BLaER1 (cell line): ENCODE results near the gene SGPP2.

Experiments
- H3K27ac ChIP-seq: shearing (Covaris generic); formaldehyde crosslinking; 2 replicates; pipeline ENCODE4 v1.8.1; 2022
- H3K27me3 ChIP-seq: shearing (Covaris generic); formaldehyde crosslinking; 2 replicates; pipeline ENCODE4 v1.8.1; 2022
- H3K36me3 ChIP-seq: shearing (Covaris generic); formaldehyde crosslinking; 2 replicates; pipeline ENCODE4 v1.8.1; 2022
- H3K4me1 ChIP-seq: shearing (Covaris generic); formaldehyde crosslinking; 2 replicates; pipeline ENCODE4 v1.8.1; 2022
- H3K4me2 ChIP-seq: shearing (Covaris generic); formaldehyde crosslinking; 2 replicates; pipeline ENCODE4 v1.8.1; 2022
- H3K4me3 ChIP-seq: shearing (Covaris generic); formaldehyde crosslinking; 2 replicates; pipeline ENCODE4 v1.8.1; 2022
- H3K9ac ChIP-seq: shearing (Covaris generic); formaldehyde crosslinking; 2 replicates; pipeline ENCODE4 v1.8.1; 2022
- H3K9me3 ChIP-seq: shearing (Covaris generic); formaldehyde crosslinking; 2 replicates; pipeline ENCODE4 v1.8.1; 2022
- H4K20me1 ChIP-seq: shearing (Covaris generic); formaldehyde crosslinking; 2 replicates; pipeline ENCODE4 v1.8.1; 2022
- Cebpa-rat ChIP-seq: shearing (Covaris generic); IDR thresholded peaks from 2 replicates; pipeline ENCODE4 v1.8.1; 2022

The SGPP2 gene

GRCh38 chr2:222459983-222460382 is 35.6 kb downstream of the SGPP2 start:
- no peak overlapping the region for H3K4me2 ChIP-seq
- H3K27ac ChIP-seq: no peak overlapping the region
- H3K4me1 ChIP-seq: 0 out of 2 replicates have a peak, but pooled peaks cover 4% of the 10 kb centered on the region
- no peaks in the 10 kb centered on the region for H3K27me3 ChIP-seq
- H3K36me3 ChIP-seq: no peaks in the 10 kb centered on the region
- TF ChIP-seq Cebpa-rat: no peak
- H3K9ac ChIP-seq: no peak overlapping the region
- no peak overlapping the region for H3K4me3 ChIP-seq
- H3K9me3 ChIP-seq: no peaks in the 10 kb centered on the region
- no peaks in the 10 kb centered on the region for H4K20me1 ChIP-seq

GRCh38 chr2:222465746-222466145 is 41.4 kb downstream of the SGPP2 start:
- 0 out of 2 replicates have a peak, but pooled peaks cover 4% of the 10 kb centered on the region for H3K4me1 ChIP-seq
- no peaks in the 10 kb centered on the region for H3K27me3 ChIP-seq
- no peak overlapping the region for H3K9ac ChIP-seq
- TF ChIP-seq Cebpa-rat: no peak
- no peak overlapping the region for H3K4me3 ChIP-seq
- no peak overlapping the region for H3K4me2 ChIP-seq
- no peak overlapping the region for H3K27ac ChIP-seq
- H4K20me1 ChIP-seq: no peaks in the 10 kb centered on the region
- no peaks in the 10 kb centered on the region for H3K9me3 ChIP-seq
- no peaks in the 10 kb centered on the region for H3K36me3 ChIP-seq

- no peak overlapping the region for H3K4me2 ChIP-seq
- no peaks in the 10 kb centered on the region for H3K4me1 ChIP-seq
- H3K9ac ChIP-seq: no peak overlapping the region
- no peak overlapping the region for H3K4me3 ChIP-seq
- no peaks in the 10 kb centered on the region for H3K9me3 ChIP-seq
- H3K27ac ChIP-seq: no peak overlapping the region
- no peaks in the 10 kb centered on the region for H3K36me3 ChIP-seq
- no peak for TF ChIP-seq Cebpa-rat
- H4K20me1 ChIP-seq: no peaks in the 10 kb centered on the region
- H3K27me3 ChIP-seq: no peaks in the 10 kb centered on the region
Observed at GRCh38 chr2:222468346-222468745, 44.0 kb downstream of the SGPP2 start.

GRCh38 chr2:222470802-222471468 is 46.6 kb downstream of the SGPP2 start:
- Histone ChIP-seq H3K4me1 (no peaks in the 10 kb centered on the region), H3K27ac (no peak overlapping the region), H3K4me2 (no peak overlapping the region), H3K27me3 (no peaks in the 10 kb centered on the region), H3K36me3 (no peaks in the 10 kb centered on the region), H3K9ac (no peak overlapping the region), H3K9me3 (no peaks in the 10 kb centered on the region), H4K20me1 (no peaks in the 10 kb centered on the region), H3K4me3 (no peak overlapping the region)
- TF ChIP-seq Cebpa-rat: no peak

- Histone ChIP-seq H4K20me1 (no peaks in the 10 kb centered on the region), H3K9ac (no peak overlapping the region), H3K4me2 (no peak overlapping the region), H3K4me1 (no peaks in the 10 kb centered on the region), H3K27me3 (no peaks in the 10 kb centered on the region), H3K36me3 (no peaks in the 10 kb centered on the region), H3K4me3 (no peak overlapping the region), H3K27ac (no peak overlapping the region), H3K9me3 (no peaks in the 10 kb centered on the region)
- TF ChIP-seq Cebpa-rat: no peak
Observed at GRCh38 chr2:222477962-222478608, 53.7 kb downstream of the SGPP2 start.

GRCh38 chr2:222479859-222480258 is 55.5 kb downstream of the SGPP2 start:
- H3K4me3 ChIP-seq: no peak overlapping the region
- no peaks in the 10 kb centered on the region for H3K9me3 ChIP-seq
- H3K4me1 ChIP-seq: no peaks in the 10 kb centered on the region
- H3K36me3 ChIP-seq: no peaks in the 10 kb centered on the region
- TF ChIP-seq Cebpa-rat: no peak
- H3K4me2 ChIP-seq: no peak overlapping the region
- H3K27ac ChIP-seq: no peak overlapping the region
- no peaks in the 10 kb centered on the region for H4K20me1 ChIP-seq
- no peak overlapping the region for H3K9ac ChIP-seq
- no peaks in the 10 kb centered on the region for H3K27me3 ChIP-seq

- H3K4me2 ChIP-seq: no peak overlapping the region
Observed at GRCh38 chr2:222480497-222480896, 56.2 kb downstream of the SGPP2 start.

GRCh38 chr2:222481941-222482340 is 57.6 kb downstream of the SGPP2 start:
- H3K36me3 ChIP-seq: no peaks in the 10 kb centered on the region
- no peaks in the 10 kb centered on the region for H3K9me3 ChIP-seq
- no peaks in the 10 kb centered on the region for H3K27me3 ChIP-seq
- no peak overlapping the region for H3K27ac ChIP-seq
- no peaks in the 10 kb centered on the region for H3K4me1 ChIP-seq
- H3K4me3 ChIP-seq: no peak overlapping the region
- H3K9ac ChIP-seq: no peak overlapping the region
- TF ChIP-seq Cebpa-rat: no peak
- H4K20me1 ChIP-seq: no peaks in the 10 kb centered on the region
- H3K4me2 ChIP-seq: no peak overlapping the region

More at GRCh38 chr2:222480497-222480896, 56.2 kb downstream of the SGPP2 start:
- H3K4me3 ChIP-seq: no peak overlapping the region
- H4K20me1 ChIP-seq: no peaks in the 10 kb centered on the region
- no peaks in the 10 kb centered on the region for H3K4me1 ChIP-seq
- TF ChIP-seq Cebpa-rat: no peak
- no peak overlapping the region for H3K27ac ChIP-seq
- no peaks in the 10 kb centered on the region for H3K9me3 ChIP-seq
- no peaks in the 10 kb centered on the region for H3K36me3 ChIP-seq
- H3K9ac ChIP-seq: no peak overlapping the region
- no peaks in the 10 kb centered on the region for H3K27me3 ChIP-seq

GRCh38 chr2:222483513-222484039 is 59.2 kb downstream of the SGPP2 start:
- TF ChIP-seq Cebpa-rat: no peak
- no peaks in the 10 kb centered on the region for H3K27me3 ChIP-seq

More at GRCh38 chr2:222483513-222484039, 59.2 kb downstream of the SGPP2 start:
- no peak overlapping the region for H3K27ac ChIP-seq
- no peaks in the 10 kb centered on the region for H3K9me3 ChIP-seq
- H3K4me2 ChIP-seq: no peak overlapping the region
- no peaks in the 10 kb centered on the region for H4K20me1 ChIP-seq
- H3K4me3 ChIP-seq: no peak overlapping the region
- no peaks in the 10 kb centered on the region for H3K36me3 ChIP-seq
- no peak overlapping the region for H3K9ac ChIP-seq
- no peaks in the 10 kb centered on the region for H3K4me1 ChIP-seq
